ENCODE results near the gene ZSCAN10. TPM values are rescaled to one million over a fixed set of nuclear protein-coding genes. Genes with fewer than 3 reads are reported as not detected.

Gene ZSCAN10
- total and polyA plus RNA-seq, 9 of the 15 experiments (the other 6 are each of a cell fraction or from before 2014, with no cell fraction given): 0.22 TPM; not detected in 8

DNA sequence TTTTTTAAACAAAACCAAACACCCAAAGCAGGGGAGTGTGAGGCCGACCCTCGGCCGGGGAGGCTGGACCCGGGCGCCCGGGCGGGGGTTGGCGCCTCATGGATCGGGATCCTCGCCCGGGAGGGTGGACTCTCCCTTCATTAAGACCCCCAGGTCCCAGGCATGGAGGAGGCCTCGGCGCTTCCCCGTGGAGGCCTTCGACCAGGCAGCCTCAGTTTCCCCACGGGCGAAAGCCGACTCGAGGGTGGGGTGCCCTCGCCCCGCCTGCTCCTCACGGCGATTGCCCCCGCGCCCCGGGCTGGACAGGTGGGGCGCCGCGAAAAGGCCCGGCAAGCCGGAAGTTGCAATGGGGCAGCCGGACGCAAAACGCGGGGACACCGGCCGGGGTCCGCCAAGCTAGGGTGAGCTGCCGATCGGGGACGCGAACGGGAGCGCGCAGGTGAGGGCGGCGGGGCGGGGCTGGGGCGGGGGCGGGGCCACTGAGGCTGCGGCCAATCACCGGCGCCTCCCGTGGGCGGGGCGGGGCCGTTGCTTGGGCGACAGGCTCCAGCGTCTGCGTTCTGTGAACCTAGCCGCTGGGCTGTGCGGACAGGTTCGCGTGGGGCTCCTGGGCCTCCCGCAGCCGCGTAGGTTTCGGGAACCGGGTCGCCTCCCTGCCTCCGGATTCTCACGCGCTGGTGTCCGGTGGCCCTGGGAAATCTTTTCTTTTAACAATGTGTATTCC is 7.3 kb upstream of the ZSCAN10 start (continued):
- TF ChIP-seq KAT7 (CRISPR knock-in tag; IDR thresholded peaks at IDR 0.05; ENCODE audit: borderline replicate concordance) (peak; percentile 56; the same call in 1 of the 2 replicates), DNMT1 (IDR thresholded peaks at IDR 0.05) (no peak), SRSF7 (optimal IDR thresholded peaks at IDR 0.05; ENCODE audit: low read depth, low read length) (no peak), FUS (optimal IDR thresholded peaks at IDR 0.05; ENCODE audit: low read depth, low read length) (no peak), KLF10 (CRISPR knock-in tag; IDR thresholded peaks at IDR 0.05) (no peak), NCOR1 (IDR thresholded peaks at IDR 0.05) (no peak; the same call in 1 of the 2 replicates), POLR2A (conservative IDR thresholded peaks at IDR 0.05) (peak; percentile 85), ETS2 (tag; IDR thresholded peaks at IDR 0.05; ENCODE audit: borderline replicate concordance, poor library complexity, severe bottlenecking) (no peak), ZSCAN32 (CRISPR knock-in tag; IDR thresholded peaks at IDR 0.05) (0 out of 2 replicates have a peak, but pooled peaks have one; percentile 15), MEF2A (IDR thresholded peaks at IDR 0.05; ENCODE audit: control insufficient read depth, low read depth, low read length) (peak; percentile 11; the same call in 1 of the 2 replicates), MYC (IDR thresholded peaks at IDR 0.05; ENCODE audit: low read depth, low read length) (peak; percentile 82), MYC (CRISPR knock-in tag; IDR thresholded peaks at IDR 0.05; ENCODE audit: borderline replicate concordance, low read depth) (peak; percentile 68; the same call in 1 of the 2 replicates), HNRNPK (IDR thresholded peaks at IDR 0.05; ENCODE audit: low read depth, low read length, poor library complexity, severe bottlenecking) (no peak), HLTF (IDR thresholded peaks at IDR 0.05) (0 out of 2 replicates have a peak, but pooled peaks have one; percentile 36)
- TF ChIP-seq, protein P1, sequence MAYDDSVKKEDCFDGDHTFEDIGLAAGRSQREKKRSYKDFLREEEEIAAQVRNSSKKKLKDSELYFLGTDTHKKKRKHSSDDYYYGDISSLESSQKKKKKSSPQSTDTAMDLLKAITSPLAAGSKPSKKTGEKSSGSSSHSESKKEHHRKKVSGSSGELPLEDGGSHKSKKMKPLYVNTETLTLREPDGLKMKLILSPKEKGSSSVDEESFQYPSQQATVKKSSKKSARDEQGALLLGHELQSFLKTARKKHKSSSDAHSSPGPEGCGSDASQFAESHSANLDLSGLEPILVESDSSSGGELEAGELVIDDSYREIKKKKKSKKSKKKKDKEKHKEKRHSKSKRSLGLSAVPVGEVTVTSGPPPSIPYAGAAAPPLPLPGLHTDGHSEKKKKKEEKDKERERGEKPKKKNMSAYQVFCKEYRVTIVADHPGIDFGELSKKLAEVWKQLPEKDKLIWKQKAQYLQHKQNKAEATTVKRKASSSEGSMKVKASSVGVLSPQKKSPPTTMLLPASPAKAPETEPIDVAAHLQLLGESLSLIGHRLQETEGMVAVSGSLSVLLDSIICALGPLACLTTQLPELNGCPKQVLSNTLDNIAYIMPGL (CRISPR knock-in tag; IDR thresholded peaks at IDR 0.05): no peak
- TF ChIP-seq, protein P2, sequence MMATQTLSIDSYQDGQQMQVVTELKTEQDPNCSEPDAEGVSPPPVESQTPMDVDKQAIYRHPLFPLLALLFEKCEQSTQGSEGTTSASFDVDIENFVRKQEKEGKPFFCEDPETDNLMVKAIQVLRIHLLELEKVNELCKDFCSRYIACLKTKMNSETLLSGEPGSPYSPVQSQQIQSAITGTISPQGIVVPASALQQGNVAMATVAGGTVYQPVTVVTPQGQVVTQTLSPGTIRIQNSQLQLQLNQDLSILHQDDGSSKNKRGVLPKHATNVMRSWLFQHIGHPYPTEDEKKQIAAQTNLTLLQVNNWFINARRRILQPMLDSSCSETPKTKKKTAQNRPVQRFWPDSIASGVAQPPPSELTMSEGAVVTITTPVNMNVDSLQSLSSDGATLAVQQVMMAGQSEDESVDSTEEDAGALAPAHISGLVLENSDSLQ (IDR thresholded peaks at IDR 0.05): peak; percentile 17; the same call in 1 of the 2 replicates
- TF ChIP-seq, protein P3, sequence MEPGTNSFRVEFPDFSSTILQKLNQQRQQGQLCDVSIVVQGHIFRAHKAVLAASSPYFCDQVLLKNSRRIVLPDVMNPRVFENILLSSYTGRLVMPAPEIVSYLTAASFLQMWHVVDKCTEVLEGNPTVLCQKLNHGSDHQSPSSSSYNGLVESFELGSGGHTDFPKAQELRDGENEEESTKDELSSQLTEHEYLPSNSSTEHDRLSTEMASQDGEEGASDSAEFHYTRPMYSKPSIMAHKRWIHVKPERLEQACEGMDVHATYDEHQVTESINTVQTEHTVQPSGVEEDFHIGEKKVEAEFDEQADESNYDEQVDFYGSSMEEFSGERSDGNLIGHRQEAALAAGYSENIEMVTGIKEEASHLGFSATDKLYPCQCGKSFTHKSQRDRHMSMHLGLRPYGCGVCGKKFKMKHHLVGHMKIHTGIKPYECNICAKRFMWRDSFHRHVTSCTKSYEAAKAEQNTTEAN (CRISPR knock-in tag; IDR thresholded peaks at IDR 0.05): no peak
- TF ChIP-seq, protein P4, sequence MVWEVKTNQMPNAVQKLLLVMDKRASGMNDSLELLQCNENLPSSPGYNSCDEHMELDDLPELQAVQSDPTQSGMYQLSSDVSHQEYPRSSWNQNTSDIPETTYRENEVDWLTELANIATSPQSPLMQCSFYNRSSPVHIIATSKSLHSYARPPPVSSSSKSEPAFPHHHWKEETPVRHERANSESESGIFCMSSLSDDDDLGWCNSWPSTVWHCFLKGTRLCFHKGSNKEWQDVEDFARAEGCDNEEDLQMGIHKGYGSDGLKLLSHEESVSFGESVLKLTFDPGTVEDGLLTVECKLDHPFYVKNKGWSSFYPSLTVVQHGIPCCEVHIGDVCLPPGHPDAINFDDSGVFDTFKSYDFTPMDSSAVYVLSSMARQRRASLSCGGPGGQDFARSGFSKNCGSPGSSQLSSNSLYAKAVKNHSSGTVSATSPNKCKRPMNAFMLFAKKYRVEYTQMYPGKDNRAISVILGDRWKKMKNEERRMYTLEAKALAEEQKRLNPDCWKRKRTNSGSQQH (CRISPR knock-in tag; IDR thresholded peaks at IDR 0.05): peak; percentile 77; the same call in 1 of the 2 replicates
- TF ChIP-seq, protein P5, sequence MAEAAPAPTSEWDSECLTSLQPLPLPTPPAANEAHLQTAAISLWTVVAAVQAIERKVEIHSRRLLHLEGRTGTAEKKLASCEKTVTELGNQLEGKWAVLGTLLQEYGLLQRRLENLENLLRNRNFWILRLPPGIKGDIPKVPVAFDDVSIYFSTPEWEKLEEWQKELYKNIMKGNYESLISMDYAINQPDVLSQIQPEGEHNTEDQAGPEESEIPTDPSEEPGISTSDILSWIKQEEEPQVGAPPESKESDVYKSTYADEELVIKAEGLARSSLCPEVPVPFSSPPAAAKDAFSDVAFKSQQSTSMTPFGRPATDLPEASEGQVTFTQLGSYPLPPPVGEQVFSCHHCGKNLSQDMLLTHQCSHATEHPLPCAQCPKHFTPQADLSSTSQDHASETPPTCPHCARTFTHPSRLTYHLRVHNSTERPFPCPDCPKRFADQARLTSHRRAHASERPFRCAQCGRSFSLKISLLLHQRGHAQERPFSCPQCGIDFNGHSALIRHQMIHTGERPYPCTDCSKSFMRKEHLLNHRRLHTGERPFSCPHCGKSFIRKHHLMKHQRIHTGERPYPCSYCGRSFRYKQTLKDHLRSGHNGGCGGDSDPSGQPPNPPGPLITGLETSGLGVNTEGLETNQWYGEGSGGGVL (CRISPR knock-in tag; IDR thresholded peaks at IDR 0.05): no peak
